Measurements from ENCODE around the gene CUEDC2. TPM values are rescaled to one million over a fixed set of nuclear protein-coding genes. Genes with fewer than 3 reads are reported as not detected.

Gene CUEDC2
- total and polyA plus RNA-seq, 8 donors, result 47.0 to 81.0 (median 71.7) TPM

- peak in 2 of 4 donors; percentile 67 to 89 for DNase-seq
- Histone ChIP-seq H3K27ac (no peak overlapping the region), H3K4me3 (peak overlapping the region; percentile 72 to 98), H3K36me3 (peaks cover 0 to 16% of the 10 kb centered on the region in 2 donors), H3K9me3 (no peaks in the 10 kb centered on the region), H3K27me3 (peaks cover 0 to 53% of the 10 kb centered on the region in 2 donors), H3K4me1 (peaks cover 17 to 39% of the 10 kb centered on the region in 2 donors)
- TF ChIP-seq CTCF (IDR thresholded peaks at IDR 0.05), result no peak
- intact Hi-C loops (cut with DNase I), result no loop called here
- peak; percentile 6 for ATAC-seq
Measured at GRCh38 chr10:102419269-102420180, 12.8 kb downstream of the CUEDC2 start.

GRCh38 chr10:102418622-102419268 lies 13.6 kb downstream of the CUEDC2 start, which contains the start of gene PSD:
Gene PSD (minus strand): TSS chr10:102418785. CDS start chr10:102417038, 1,747 bp downstream.
- intact Hi-C loops (cut with DNase I), result no loop called here
- Histone ChIP-seq H3K27ac (no peak within 1 kb of the TSS), H3K4me1 (peaks cover 17 to 36% of the 10 kb centered on the region in 2 donors), H3K4me3 (peak within 1 kb of the TSS; percentile 72 to 98), H3K36me3 (peaks cover 0 to 8% of the 10 kb centered on the region in 2 donors), H3K9me3 (no peaks in the 10 kb centered on the region), H3K27me3 (peaks cover 0 to 60% of the 10 kb centered on the region in 2 donors)
- DNase-seq, result peak in 1 of 4 donors; percentile 70
- no peak for TF ChIP-seq CTCF (IDR thresholded peaks at IDR 0.05)
- no peak for ATAC-seq

- no peaks in the 10 kb centered on the region for H3K9me3 ChIP-seq
- H3K27ac ChIP-seq, result no peak overlapping the region
- H3K4me1 ChIP-seq, result peaks cover 10 to 17% of the 10 kb centered on the region in 2 donors
- peaks cover 8 to 81% of the 10 kb centered on the region in 2 donors for H3K27me3 ChIP-seq
- ATAC-seq, result no peak
- DNase-seq, result peak in 1 of 4 donors; percentile 71
- H3K36me3 ChIP-seq, result no peaks in the 10 kb centered on the region
- no peak overlapping the region for H3K4me3 ChIP-seq
- TF ChIP-seq CTCF (IDR thresholded peaks at IDR 0.05), result no peak
- intact Hi-C loops (cut with DNase I), result no loop called here
Measured at GRCh38 chr10:102416695-102417094, 15.7 kb downstream of the CUEDC2 start.

GRCh38 chr10:102416283-102416682 lies 16.1 kb downstream of the CUEDC2 start:
- intact Hi-C loops (cut with DNase I), result no loop called here
- H3K4me3 ChIP-seq, result no peak overlapping the region
- no peak for TF ChIP-seq CTCF (IDR thresholded peaks at IDR 0.05)
- H3K27me3 ChIP-seq, result peaks cover 12 to 85% of the 10 kb centered on the region in 2 donors
- H3K36me3 ChIP-seq, result no peaks in the 10 kb centered on the region
- no peak overlapping the region for H3K27ac ChIP-seq
- no peaks in the 10 kb centered on the region for H3K9me3 ChIP-seq
- no peak for ATAC-seq
- DNase-seq, result no peak
- H3K4me1 ChIP-seq, result peaks cover 10 to 17% of the 10 kb centered on the region in 2 donors

GRCh38 chr10:102414749-102415148 lies 17.6 kb downstream of the CUEDC2 start:
- ATAC-seq (no peak), DNase-seq (peak in 1 of 4 donors; percentile 29)
- Histone ChIP-seq H3K36me3 (no peaks in the 10 kb centered on the region), H3K27ac (no peak overlapping the region), H3K4me3 (no peak overlapping the region), H3K9me3 (no peaks in the 10 kb centered on the region), H3K4me1 (peaks cover 2 to 20% of the 10 kb centered on the region in 2 donors), H3K27me3 (peaks cover 27 to 100% of the 10 kb centered on the region in 2 donors)
- intact Hi-C loops (cut with DNase I), result no loop called here
- no peak for TF ChIP-seq CTCF (IDR thresholded peaks at IDR 0.05)
